ENCODE measurements around the gene NDUFAF3.
"Not testable (repeated sequence)": the region's sequence is repeated elsewhere in the genome, so short reads cannot be mapped to it uniquely, and the experiment has no call there.

Gene NDUFAF3

DNA sequence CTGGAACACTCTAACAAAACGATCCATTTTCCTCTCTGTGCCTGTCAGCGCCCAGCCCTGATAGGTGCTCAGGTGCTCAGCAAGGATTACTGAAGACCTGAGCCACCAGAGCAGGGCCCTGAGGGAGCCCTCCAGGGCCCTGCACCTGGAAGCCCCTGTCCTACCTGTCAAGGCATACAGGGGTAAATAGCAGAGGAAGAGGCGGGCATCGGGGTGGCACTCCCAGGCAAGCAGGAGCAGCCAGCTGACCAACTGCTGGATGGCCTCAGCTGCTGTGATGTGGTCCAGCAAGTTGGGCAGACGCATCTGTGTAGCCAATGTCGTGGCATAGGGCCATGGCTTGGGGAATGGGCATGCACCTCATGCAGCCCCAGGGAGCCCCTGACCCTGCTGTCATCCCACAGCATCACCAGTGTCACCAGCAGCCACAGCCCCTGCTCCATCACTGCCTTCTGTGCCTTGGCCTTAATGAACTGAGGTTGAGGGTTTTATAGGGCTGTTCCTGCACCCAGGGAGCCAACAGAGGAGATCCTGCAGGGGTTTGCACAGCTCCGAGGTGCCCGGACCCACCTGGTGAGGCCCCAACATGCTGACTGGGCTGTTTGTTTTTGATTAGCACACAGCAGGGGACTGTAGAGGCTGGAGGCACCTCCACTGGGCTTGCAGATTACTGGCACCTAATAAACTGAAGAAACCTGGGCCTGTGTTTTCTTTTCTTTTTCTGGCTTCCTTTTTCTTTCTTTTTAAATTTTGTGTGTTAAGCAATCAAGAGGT lies 22.6 kb upstream of the NDUFAF3 start:
- DNase-seq (ENCODE audit: low spot score), result no peak

GRCh38 chr3:49001155-49001554 lies 20.8 kb upstream of the NDUFAF3 start:
- no peak for DNase-seq (ENCODE audit: low spot score)

DNA sequence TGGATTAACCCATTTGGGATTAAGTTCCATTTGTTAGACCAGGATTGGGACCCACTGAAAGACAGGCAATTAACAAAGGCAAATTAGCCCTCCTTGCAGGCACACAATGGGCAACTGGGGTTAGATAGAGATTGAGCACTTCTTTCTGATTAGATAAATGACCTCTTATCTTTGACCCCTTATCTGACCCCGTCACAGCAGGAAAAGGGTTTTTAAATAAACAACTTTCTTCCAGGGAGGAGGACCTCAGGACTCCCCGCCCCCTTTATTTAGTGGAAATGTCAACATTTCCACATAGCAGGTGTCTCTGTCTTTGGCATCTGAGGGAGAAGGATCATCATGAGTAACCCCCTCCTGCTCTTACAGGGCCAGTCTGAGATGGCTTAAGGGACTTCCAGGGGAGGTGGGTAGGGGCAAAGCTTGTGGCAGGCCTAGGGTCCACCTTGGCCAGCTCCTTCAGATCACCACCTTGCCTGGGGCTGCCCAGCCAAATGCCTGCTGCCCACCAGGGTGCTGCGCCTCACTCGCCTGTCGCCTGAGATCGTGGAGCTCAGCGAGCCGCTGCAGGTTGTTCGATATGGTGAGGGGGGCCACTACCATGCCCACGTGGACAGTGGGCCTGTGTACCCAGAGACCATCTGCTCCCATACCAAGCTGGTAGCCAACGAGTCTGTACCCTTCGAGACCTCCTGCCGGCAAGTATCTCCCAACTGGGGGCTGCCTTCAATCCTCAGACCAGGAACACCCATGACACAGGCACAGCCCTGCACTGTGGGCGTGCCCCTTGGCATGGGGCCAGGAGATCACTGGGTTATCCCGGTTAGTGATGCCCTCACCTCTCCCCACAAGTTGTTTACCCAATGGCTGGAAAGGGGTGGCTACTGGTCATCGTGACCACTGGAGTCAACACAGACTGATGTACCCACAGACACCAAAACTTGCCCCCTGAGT lies 17.3 kb upstream of the NDUFAF3 start:
- no peak for DNase-seq (ENCODE audit: low spot score)

- DNase-seq (ENCODE audit: low spot score), result no peak
Measured at GRCh38 chr3:49005303-49005680, 16.6 kb upstream of the NDUFAF3 start.

DNA sequence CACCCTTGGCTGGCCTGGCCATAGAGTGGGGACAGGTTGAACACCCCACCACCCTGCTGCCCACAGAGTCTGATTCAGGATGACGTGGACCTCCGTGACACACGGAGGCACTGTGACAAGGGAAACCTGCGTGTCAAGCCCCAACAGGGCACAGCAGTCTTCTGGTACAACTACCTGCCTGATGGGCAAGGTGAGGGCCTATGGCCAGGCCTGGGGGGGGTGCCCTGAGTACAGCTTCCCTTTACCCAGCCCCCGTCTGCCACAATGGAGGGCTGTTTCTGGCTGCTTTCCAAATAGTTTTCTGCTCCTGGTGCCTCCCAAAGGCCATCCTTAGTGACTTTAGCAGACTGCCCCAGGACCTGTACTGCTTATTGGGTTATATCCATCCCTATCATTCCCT lies 15.9 kb upstream of the NDUFAF3 start:
- DNase-seq (ENCODE audit: low spot score), result no peak

- DNase-seq (ENCODE audit: low spot score), result no peak
Measured at GRCh38 chr3:49006408-49007067, 15.4 kb upstream of the NDUFAF3 start.

DNA sequence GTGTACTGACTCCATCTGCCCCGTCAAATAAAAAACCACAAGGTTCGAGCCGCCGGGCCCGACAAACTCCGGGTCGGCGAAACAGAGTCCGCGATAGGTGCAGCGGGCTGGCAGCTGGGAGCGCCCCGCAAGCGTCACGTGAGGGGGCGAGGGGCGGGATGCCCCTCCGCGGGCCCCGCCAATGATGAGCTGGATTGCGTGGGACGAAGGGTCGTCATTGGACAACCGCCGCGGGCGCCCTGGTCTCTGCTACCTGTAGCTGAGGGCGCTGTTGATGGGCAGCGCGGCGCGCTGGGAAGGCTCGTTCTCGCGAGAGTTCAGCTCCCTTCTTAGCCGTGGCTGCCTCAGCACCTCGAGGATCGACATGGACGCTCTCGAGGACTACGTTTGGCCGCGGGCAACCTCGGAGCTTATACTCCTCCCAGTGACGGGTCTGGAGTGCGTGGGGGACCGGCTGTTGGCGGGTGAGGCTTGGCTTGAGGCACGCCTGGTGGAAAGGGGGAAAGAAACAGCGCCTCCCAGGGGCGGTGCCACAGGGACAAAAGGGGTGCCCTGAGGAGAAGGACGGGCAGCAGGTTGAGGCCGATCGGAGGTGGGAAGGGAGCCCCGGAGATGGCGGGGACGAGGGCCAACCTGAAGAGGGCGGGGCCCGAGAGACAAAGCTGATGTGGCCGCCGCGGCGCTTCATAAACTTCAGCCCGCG lies 14.7 kb upstream of the NDUFAF3 start, which contains the start of gene WDR6:
Gene WDR6 (plus strand): TSS at position 324 of the 703 bp plus-strand sequence. CDS start 41 bp downstream, at position 365.
- peak; percentile 98 for DNase-seq (ENCODE audit: low spot score)

- peak; percentile 92 for DNase-seq (ENCODE audit: low spot score)
Measured at GRCh38 chr3:49007771-49008528, 14.0 kb upstream of the NDUFAF3 start.

GRCh38 chr3:49008627-49009026 lies 13.3 kb upstream of the NDUFAF3 start:
- DNase-seq (ENCODE audit: low spot score), result not testable (repeated sequence)

DNA sequence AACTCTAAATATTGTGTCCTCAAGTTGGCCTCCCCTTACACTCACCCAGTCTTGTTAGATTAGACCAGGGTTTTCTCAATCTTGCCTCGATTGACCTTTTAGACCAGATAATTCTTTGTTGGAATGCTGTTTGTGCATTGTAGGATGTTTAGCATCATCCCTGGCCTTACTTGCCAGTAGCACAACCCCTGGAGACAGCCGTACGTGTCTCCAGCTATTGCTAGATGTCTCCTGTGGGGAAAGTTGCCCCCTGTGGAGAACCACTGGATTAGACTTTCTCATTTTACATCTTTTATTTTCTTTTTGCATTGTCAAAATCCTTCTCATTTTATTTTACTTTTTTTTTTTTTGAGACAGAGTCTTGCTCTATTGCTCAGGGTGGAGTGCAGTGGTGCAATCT lies 12.5 kb upstream of the NDUFAF3 start:
- DNase-seq (ENCODE audit: low spot score), result no peak

DNA sequence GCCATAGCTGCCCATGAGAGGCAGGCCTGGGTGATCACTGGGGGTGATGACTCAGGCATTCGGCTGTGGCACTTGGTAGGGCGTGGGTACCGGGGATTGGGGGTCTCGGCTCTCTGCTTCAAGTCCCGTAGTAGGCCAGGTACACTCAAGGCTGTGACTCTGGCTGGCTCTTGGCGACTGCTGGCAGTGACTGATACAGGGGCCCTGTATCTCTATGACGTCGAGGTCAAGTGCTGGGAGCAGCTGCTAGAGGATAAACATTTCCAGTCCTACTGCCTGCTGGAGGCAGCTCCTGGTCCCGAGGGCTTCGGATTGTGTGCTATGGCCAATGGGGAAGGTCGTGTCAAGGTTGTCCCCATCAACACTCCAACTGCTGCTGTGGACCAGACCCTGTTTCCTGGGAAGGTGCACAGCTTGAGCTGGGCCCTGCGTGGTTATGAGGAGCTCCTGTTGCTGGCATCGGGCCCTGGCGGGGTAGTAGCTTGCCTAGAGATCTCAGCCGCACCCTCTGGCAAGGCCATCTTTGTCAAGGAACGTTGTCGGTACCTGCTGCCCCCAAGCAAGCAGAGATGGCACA lies 9.4 kb upstream of the NDUFAF3 start:
- no peak for DNase-seq (ENCODE audit: low spot score)

GRCh38 chr3:49013113-49013737 lies 8.7 kb upstream of the NDUFAF3 start:
- no peak for DNase-seq (ENCODE audit: low spot score)

DNA sequence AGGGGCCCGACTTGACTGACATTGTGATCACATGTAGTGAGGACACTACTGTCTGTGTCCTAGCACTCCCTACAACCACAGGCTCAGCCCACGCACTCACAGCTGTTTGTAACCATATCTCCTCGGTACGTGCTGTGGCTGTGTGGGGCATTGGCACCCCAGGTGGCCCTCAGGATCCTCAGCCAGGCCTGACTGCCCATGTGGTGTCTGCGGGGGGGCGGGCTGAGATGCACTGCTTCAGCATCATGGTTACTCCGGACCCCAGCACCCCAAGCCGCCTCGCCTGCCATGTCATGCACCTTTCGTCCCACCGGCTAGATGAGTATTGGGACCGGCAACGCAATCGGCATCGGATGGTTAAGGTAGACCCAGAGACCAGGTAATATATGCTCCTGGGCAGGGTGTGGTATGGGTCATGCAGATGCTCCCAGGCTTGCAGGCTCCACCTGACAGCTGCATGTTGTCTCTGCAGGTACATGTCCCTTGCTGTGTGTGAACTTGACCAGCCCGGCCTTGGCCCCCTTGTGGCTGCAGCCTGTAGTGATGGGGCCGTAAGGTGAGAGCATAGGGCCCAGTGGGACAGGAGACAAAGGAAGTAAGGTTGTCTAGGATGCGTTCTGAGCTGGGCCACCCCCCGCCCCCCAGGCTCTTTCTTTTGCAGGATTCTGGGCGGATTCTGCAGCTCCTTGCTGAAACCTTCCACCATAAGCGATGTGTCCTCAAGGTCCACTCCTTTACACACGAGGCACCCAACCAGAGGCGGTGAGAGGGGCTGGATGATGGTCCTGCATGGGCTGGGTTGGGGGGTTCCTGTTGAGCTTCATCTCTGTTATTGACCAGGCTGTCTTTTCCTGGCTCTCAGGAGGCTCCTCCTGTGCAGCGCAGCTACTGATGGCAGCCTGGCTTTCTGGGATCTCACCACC lies 7.9 kb upstream of the NDUFAF3 start:
- DNase-seq (ENCODE audit: low spot score), result peak; percentile 58

DNA sequence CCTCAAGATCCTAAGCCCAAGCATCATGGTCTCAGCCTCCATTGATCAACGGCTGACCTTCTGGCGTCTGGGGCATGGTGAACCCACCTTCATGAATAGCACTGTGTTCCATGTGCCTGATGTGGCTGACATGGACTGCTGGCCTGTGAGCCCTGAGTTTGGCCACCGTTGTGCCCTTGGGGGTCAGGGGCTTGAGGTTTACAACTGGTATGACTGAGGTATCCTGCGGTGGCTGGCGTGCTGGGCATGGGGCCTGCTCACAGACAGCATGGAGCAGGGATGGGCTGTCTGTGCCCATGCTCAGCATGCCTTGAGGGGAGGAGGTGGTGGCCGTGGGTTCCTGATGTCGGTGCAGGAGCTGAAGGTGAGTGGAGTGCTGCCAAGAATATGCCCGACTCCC lies 6.8 kb upstream of the NDUFAF3 start:
- no peak for DNase-seq (ENCODE audit: low spot score)

DNA sequence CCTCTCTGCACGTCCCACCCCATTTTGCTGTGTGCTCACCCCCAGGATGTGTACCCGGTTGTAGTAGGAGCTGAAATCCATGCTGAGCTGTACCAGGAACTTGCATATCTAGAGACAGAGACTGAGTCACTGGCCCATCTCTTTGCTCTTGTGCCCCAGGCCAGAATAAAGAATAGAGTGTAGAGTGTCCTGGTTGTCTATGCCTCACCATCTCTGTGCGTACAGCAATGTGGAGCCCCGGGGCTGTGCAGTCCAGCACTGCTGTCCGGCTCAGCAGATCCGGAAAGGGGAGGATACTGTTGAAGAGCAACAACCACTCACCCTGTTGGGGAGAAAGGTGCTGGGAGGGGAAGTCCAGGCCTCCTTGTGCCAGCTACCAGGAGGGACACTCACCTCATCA lies 6.2 kb upstream of the NDUFAF3 start:
- no peak for DNase-seq (ENCODE audit: low spot score)

DNA sequence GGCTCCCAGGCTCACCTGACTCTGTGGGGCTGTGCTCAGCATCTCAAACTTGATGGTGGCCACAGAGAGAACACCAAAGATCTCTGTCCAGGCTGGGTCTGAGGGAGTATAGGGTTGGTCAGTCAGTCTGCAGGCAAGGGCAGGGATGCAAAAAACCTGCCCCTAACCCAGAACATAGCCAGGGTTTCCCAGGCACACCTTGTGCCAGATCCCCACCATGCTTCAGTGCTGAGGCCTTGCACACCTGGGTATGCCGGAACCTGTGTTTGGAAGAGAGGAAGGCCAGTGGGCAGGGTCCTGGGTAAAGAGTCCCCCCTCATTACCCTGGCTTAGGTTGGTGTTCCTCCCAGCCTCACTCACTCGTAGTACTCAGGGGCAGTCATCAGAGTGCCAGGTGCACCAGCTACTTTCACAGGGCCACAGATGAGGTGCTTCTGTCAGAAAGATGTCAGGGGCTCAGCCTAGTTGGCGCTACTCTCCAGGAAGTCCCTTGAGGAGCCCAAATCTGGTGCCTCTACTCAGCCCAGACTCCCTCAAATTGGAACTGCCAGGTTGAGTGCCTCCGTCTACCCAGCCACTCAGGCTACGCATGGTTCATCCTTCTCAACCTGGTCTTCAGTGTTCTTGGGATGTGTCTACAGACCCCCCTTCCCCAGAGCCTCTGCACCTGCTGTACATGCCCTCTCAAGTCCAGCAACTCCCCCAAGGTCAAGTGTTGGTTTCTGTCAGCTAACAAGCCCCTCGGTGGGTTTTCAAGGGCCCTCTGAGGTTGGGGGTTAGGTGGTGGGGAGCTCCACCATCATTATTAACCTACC lies 5.3 kb upstream of the NDUFAF3 start:
- DNase-seq (ENCODE audit: low spot score), result no peak

- no peak for DNase-seq (ENCODE audit: low spot score)
Measured at GRCh38 chr3:49017229-49017970, 4.5 kb upstream of the NDUFAF3 start.

Data from CD4-positive, alpha-beta T cell treated with Interleukin-2 at 100 ng/mL for 4 hours (primary cell).